Thyroid gland (tissue), 4 donors: ENCODE measurements around the gene MSMO1. TPM values are rescaled to one million over a fixed set of nuclear protein-coding genes. Genes with fewer than 3 reads are reported as not detected.

Experiments
- DNase-seq, 2 donors: peaks; one replicate each; pipeline ENCODE4 v3.0.0-alpha.2; 2019
- H3K27ac ChIP-seq, 3 donors: fragments of 200-600 bp; sonication (generic); 1 replicate in 2 of 3; 2 replicates in 1 of 3; pipeline ENCODE4 v1.5.1; 2016 to 2019; ENCODE audit warnings: mild to moderate bottlenecking in 1 of 3, moderate library complexity in 1 of 3
- H3K27me3 ChIP-seq: fragments of 200-600 bp; sonication (generic); one replicate; pipeline ENCODE4 v1.5.1; 2019
- H3K36me3 ChIP-seq, 2 donors: fragments of 200-600 bp; sonication (generic); one replicate each; pipeline ENCODE4 v1.5.1; 2016 to 2019
- H3K4me1 ChIP-seq, 2 donors: fragments of 200-600 bp; sonication (generic); one replicate each; pipeline ENCODE4 v1.5.1; 2017 to 2019
- H3K4me3 ChIP-seq, 3 donors: fragments of 200-600 bp; sonication (generic); replicated peaks in 1 of 3; 1 replicate in 2 of 3; 2 replicates in 1 of 3; pipeline ENCODE4 v1.5.1; 2016; ENCODE audit warnings: mild to moderate bottlenecking in 1 of 3
- H3K9me3 ChIP-seq: fragments of 200-600 bp; sonication (generic); one replicate; pipeline ENCODE4 v1.5.1; 2017
- POLR2A ChIP-seq, 2 donors: fragments of 450-650 bp; IDR thresholded peaks; one replicate each; pipeline ENCODE4 v1.6.1; 2017; ENCODE audit warnings: antibody characterized with exemption in 2 of 2, mild to moderate bottlenecking in 2 of 2, moderate library complexity in 1 of 2
- WGBS, 2 donors: methylation state at CpG; one replicate each; pipeline ENCODE4 v1.1.5; 2017; 5-methylcytosine and 5-hydroxymethylcytosine counted together
- intact Hi-C: fragments of 100-400 bp; cut with DNase I; formaldehyde crosslinking; loops from one replicate; pipeline ENCODE4 v1.15.1; 2023
- total RNA-seq, 4 donors: library from RNA; depleted of rRNA; stranded (reverse); fragments of >200 nt; gene quantifications; one replicate each; pipeline ENCODE4 v1.2.3, GENCODE V29; 2016
- TF ChIP-seq, protein P1 (sequence below), 6 experiments: fragments of 200-600 bp in 3 of 6; fragments of 450-650 bp in 3 of 6; sonication (generic) in 3 of 6; IDR thresholded peaks; one replicate each; pipeline ENCODE4 v1.5.1; 2016 to 2019; ENCODE audit warnings: antibody characterized with exemption in 6 of 6, mild to moderate bottlenecking in 2 of 6, inconsistent platforms in 1 of 6, moderate library complexity in 1 of 6

Gene MSMO1
- total RNA-seq, 4 donors from 2014 or later = 27.7 to 39.7 (median 32.7) TPM

DNA sequence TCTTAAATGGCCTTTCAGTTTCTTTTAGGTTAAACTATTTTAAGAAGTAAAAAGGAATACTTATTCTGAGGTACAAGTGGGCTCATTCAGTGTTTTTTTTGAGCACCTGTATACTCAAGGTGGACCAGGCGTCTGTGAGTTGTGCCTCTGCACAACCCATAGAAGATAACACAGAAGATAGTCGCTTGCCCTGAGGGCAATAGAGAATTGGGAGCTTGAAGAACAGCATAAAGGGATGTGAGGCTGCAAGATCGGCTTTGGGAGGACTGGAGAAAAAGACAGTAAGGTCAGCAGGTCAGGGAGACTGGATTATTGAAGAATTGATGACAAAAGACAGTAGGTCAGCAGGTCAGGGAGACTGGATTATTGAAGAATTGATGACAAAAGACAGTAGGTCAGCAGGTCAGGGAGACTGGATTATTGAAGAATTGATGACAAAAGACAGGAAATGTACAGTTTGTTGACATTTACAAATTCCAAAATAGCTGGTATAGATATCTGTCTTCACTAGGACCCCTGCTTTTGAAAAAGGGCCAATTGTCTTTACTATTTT, 54.4 kb downstream of the MSMO1 start:
- no peaks in the 10 kb centered on the region for H3K27me3 ChIP-seq
- H3K36me3 ChIP-seq = no peaks in the 10 kb centered on the region
- no peaks in the 10 kb centered on the region for H3K9me3 ChIP-seq
- no peak for DNase-seq
- TF ChIP-seq, protein P1, sequence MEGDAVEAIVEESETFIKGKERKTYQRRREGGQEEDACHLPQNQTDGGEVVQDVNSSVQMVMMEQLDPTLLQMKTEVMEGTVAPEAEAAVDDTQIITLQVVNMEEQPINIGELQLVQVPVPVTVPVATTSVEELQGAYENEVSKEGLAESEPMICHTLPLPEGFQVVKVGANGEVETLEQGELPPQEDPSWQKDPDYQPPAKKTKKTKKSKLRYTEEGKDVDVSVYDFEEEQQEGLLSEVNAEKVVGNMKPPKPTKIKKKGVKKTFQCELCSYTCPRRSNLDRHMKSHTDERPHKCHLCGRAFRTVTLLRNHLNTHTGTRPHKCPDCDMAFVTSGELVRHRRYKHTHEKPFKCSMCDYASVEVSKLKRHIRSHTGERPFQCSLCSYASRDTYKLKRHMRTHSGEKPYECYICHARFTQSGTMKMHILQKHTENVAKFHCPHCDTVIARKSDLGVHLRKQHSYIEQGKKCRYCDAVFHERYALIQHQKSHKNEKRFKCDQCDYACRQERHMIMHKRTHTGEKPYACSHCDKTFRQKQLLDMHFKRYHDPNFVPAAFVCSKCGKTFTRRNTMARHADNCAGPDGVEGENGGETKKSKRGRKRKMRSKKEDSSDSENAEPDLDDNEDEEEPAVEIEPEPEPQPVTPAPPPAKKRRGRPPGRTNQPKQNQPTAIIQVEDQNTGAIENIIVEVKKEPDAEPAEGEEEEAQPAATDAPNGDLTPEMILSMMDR (IDR thresholded peaks at IDR 0.05) = no peak
- no peak for TF ChIP-seq POLR2A (IDR thresholded peaks at IDR 0.05)
- WGBS, 2 donors = 52 to 59% methylated on average over 3 of the region's 3 CpGs
- peak overlapping the region in 1 of 3 donors; percentile 64 for H3K27ac ChIP-seq
- H3K4me1 ChIP-seq = peaks cover 8 to 12% of the 10 kb centered on the region in 2 donors
- intact Hi-C loops = no loop called here
- no peak overlapping the region for H3K4me3 ChIP-seq

DNA sequence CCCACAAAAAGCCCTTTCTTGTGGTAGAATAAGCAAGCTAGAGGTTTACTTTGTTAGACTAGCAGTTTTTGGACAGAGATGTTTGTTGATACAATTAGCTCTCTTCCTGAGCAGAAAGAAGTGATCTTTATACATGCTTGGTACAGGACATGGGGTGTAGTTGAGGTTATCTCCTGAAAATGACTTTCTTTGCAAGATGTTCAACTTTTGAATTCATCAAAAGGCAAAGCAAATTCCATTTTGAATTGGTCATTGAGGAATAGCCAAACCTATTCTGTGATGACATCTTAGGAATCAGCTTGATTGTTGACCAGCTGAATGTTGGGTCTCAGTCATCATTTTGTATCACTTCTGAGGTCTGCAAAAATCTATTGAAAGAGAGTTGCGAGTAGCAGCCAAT, 55.2 kb downstream of the MSMO1 start:
- no peak overlapping the region for H3K4me3 ChIP-seq
- no peak for TF ChIP-seq POLR2A (IDR thresholded peaks at IDR 0.05)
- TF ChIP-seq, protein P1 (IDR thresholded peaks at IDR 0.05) = no peak
- peaks cover 8 to 12% of the 10 kb centered on the region in 2 donors for H3K4me1 ChIP-seq
- 100% methylated on average over 1 of the region's 1 CpG for WGBS, 2 donors
- no peaks in the 10 kb centered on the region for H3K27me3 ChIP-seq
- intact Hi-C loops = no loop called here
- no peak for DNase-seq
- H3K9me3 ChIP-seq = no peaks in the 10 kb centered on the region
- H3K27ac ChIP-seq = peak overlapping the region in 1 of 3 donors; percentile 64
- H3K36me3 ChIP-seq = no peaks in the 10 kb centered on the region

DNA sequence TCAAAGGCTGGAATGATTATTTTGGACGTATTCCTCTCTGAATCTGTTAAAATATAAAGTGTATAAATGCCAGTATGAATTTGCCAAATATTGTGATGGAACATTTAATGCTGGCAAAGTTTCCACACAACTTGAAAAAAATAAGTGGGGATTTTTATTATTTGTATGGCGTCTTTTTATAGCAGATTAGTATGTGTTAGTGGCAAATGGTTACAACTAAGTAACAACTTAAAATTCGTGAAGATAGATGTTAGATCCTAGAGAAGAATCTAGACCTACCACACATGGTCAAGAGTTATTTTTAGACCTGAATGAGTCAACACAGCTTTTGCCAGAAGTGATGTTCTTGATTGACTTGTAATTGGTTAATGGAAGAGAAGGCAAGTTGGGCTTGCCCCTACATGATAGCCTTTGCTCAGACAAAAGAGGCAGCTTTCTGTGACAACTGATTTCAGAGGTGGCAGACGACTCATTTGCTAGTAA, 56.2 kb downstream of the MSMO1 start:
- no peaks in the 10 kb centered on the region for H3K27me3 ChIP-seq
- TF ChIP-seq, protein P1 (IDR thresholded peaks at IDR 0.05) = no peak
- no peak for TF ChIP-seq POLR2A (IDR thresholded peaks at IDR 0.05)
- intact Hi-C loops = no loop called here
- no peak overlapping the region for H3K27ac ChIP-seq
- DNase-seq = no peak
- peaks cover 8 to 12% of the 10 kb centered on the region in 2 donors for H3K4me1 ChIP-seq
- WGBS, 2 donors = 73 to 78% methylated on average over 4 of the region's 4 CpGs
- no peaks in the 10 kb centered on the region for H3K36me3 ChIP-seq
- H3K9me3 ChIP-seq = no peaks in the 10 kb centered on the region
- no peak overlapping the region for H3K4me3 ChIP-seq

DNA sequence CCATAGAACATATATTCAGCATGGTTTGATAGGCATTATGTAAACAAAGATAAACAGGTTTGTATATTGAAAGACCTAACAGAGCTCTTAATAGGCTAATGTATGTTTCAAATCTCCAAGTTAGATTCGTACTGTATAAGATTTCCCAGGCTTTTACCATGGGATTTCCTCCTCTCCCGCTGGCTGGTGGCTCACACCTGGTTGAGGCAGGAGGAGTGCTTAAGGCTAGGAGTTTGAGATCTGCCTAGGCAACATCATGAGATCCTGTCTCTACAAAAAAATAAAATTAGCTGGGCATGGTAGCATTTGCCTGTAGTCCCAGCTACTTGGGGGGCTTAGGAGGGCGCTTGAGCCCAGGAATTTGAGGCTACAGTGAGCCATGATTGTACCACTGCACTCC, 56.7 kb downstream of the MSMO1 start:
- 75 to 77% methylated on average over 3 of the region's 3 CpGs for WGBS, 2 donors
- Histone ChIP-seq H3K4me3 (no peak overlapping the region), H3K9me3 (no peaks in the 10 kb centered on the region), H3K27ac (no peak overlapping the region), H3K4me1 (peaks cover 8 to 12% of the 10 kb centered on the region in 2 donors), H3K27me3 (no peaks in the 10 kb centered on the region), H3K36me3 (no peaks in the 10 kb centered on the region)
- intact Hi-C loops = no loop called here
- TF ChIP-seq POLR2A (IDR thresholded peaks at IDR 0.05) = no peak
- TF ChIP-seq, protein P1 (IDR thresholded peaks at IDR 0.05) = no peak
- DNase-seq = no peak

DNA sequence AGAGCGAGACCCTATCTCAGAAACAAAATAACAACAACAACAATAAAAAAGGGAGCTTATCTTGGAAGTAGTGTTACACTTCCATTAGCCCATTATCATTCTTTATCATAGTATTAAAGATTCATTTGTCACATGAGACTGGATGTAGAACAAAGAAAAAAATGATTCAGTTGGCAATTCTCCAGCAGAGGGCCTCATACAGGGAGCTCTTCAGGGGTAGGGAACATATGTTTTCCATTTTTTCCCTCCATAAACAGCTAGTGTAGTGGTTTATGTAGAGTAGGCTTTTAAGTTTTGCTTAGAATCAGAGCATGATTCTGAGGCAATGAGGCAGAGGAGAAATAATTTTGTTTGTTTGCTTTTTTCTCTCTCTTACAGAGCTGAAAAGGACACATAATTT, 57.1 kb downstream of the MSMO1 start:
- no peak for DNase-seq
- no peak for TF ChIP-seq POLR2A (IDR thresholded peaks at IDR 0.05)
- Histone ChIP-seq H3K9me3 (no peaks in the 10 kb centered on the region), H3K27ac (no peak overlapping the region), H3K27me3 (no peaks in the 10 kb centered on the region), H3K36me3 (no peaks in the 10 kb centered on the region), H3K4me1 (peaks cover 8 to 12% of the 10 kb centered on the region in 2 donors), H3K4me3 (no peak overlapping the region)
- 86 to 100% methylated on average over 1 of the region's 1 CpG for WGBS, 2 donors
- intact Hi-C loops = no loop called here
